Measurements from ENCODE around the gene ZDHHC23. TPM values are rescaled to one million over a fixed set of nuclear protein-coding genes. Genes with fewer than 3 reads are reported as not detected.

ZDHHC23 gene
- not detected for polyA plus RNA-seq (2012; ENCODE audit: insufficient read length, low read depth)

- TF ChIP-seq FOXP2 (optimal IDR thresholded peaks at IDR 0.05; ENCODE audit: borderline replicate concordance, extremely low read depth, extremely low read length, insufficient read depth) (no peak), POLR2AphosphoS5 (IDR thresholded peaks at IDR 0.05; ENCODE audit: low read depth, low read length) (no peak), TAF1 (IDR thresholded peaks at IDR 0.05; ENCODE audit: borderline replicate concordance, insufficient read depth, low read length) (no peak), REST (IDR thresholded peaks at IDR 0.05; ENCODE audit: insufficient read depth in 1 of 2, low read depth in 2 of 2, low read length in 2 of 2) (no peak), SIN3A (IDR thresholded peaks at IDR 0.05; ENCODE audit: borderline replicate concordance, insufficient read depth, low read length) (no peak)
These were observed at the start of gene ZDHHC23 for GRCh38 chr3:113947372-113948014. ZDHHC23 (plus strand) TSS chr3:113948013; CDS start chr3:113948803, 790 bp downstream.

GRCh38 chr3:113898892-113899291, 48.9 kb upstream of the ZDHHC23 start:
- TF ChIP-seq TAF1 (IDR thresholded peaks at IDR 0.05; ENCODE audit: borderline replicate concordance, insufficient read depth, low read length) (no peak), REST (IDR thresholded peaks at IDR 0.05; ENCODE audit: insufficient read depth in 1 of 2, low read depth in 2 of 2, low read length in 2 of 2) (no peak), POLR2AphosphoS5 (IDR thresholded peaks at IDR 0.05; ENCODE audit: low read depth, low read length) (no peak), SIN3A (IDR thresholded peaks at IDR 0.05; ENCODE audit: borderline replicate concordance, insufficient read depth, low read length) (no peak), FOXP2 (optimal IDR thresholded peaks at IDR 0.05; ENCODE audit: borderline replicate concordance, extremely low read depth, extremely low read length, insufficient read depth) (no peak)

GRCh38 chr3:113906568-113907140, 41.2 kb upstream of the ZDHHC23 start:
- TF ChIP-seq POLR2AphosphoS5 (IDR thresholded peaks at IDR 0.05; ENCODE audit: low read depth, low read length) = no peak
- no peak for TF ChIP-seq TAF1 (IDR thresholded peaks at IDR 0.05; ENCODE audit: borderline replicate concordance, insufficient read depth, low read length)
- TF ChIP-seq SIN3A (IDR thresholded peaks at IDR 0.05; ENCODE audit: borderline replicate concordance, insufficient read depth, low read length) = no peak
- TF ChIP-seq FOXP2 (optimal IDR thresholded peaks at IDR 0.05; ENCODE audit: borderline replicate concordance, extremely low read depth, extremely low read length, insufficient read depth) = no peak
- no peak for TF ChIP-seq REST (IDR thresholded peaks at IDR 0.05; ENCODE audit: insufficient read depth in 1 of 2, low read depth in 2 of 2, low read length in 2 of 2)

GRCh38 chr3:113908133-113908532, 39.7 kb upstream of the ZDHHC23 start:
- TF ChIP-seq POLR2AphosphoS5 (IDR thresholded peaks at IDR 0.05; ENCODE audit: low read depth, low read length) = no peak
- no peak for TF ChIP-seq TAF1 (IDR thresholded peaks at IDR 0.05; ENCODE audit: borderline replicate concordance, insufficient read depth, low read length)
- TF ChIP-seq REST (IDR thresholded peaks at IDR 0.05; ENCODE audit: insufficient read depth in 1 of 2, low read depth in 2 of 2, low read length in 2 of 2) = no peak
- no peak for TF ChIP-seq SIN3A (IDR thresholded peaks at IDR 0.05; ENCODE audit: borderline replicate concordance, insufficient read depth, low read length)

Measured in PFSK-1 (cell line).